ENCODE results near the gene PRPSAP1. TPM values are rescaled to one million over a fixed set of nuclear protein-coding genes. Genes with fewer than 3 reads are reported as not detected.

Gene PRPSAP1
- total and polyA plus RNA-seq, 2 of the 8 experiments (the other 6 are each of a cell fraction or from before 2014, with no cell fraction given): 32.0 to 54.2 TPM

- no peak for TF ChIP-seq POU5F1 (IDR thresholded peaks at IDR 0.05; ENCODE audit: low read depth, low read length)
Observed at GRCh38 chr17:76309461-76309860, 44.3 kb downstream of the PRPSAP1 start (continued).
